ENCODE results near the gene ZDHHC4.
"Not testable (repeated sequence)": the region's sequence is repeated elsewhere in the genome, so short reads cannot be mapped to it uniquely, and the experiment has no call there.

Gene ZDHHC4

GRCh38 chr7:6634021-6634420, 56.8 kb downstream of the ZDHHC4 start:
- DNase-seq (ENCODE audit: low read depth, low spot score), result no peak

- DNase-seq (ENCODE audit: low read depth, low spot score), result not testable (repeated sequence)
Observed at GRCh38 chr7:6634971-6635370, 57.7 kb downstream of the ZDHHC4 start.

GRCh38 chr7:6636741-6637543, 59.7 kb downstream of the ZDHHC4 start, which contains the start of gene ZNF316:
Gene ZNF316, plus strand, starts transcription at chr7:6637318. Its CDS starts 5,092 bp downstream, at chr7:6642410.
- DNase-seq (ENCODE audit: low read depth, low spot score), result no peak

- peak; percentile 14 for DNase-seq (ENCODE audit: low read depth, low spot score)
Observed at GRCh38 chr7:6637544-6638229, 60.4 kb downstream of the ZDHHC4 start.
